ENCODE data around the gene ZXDC.
A peak's percentile ranks its signal among the peaks of the same experiment; 100 is the strongest.

The ZXDC gene

DNA sequence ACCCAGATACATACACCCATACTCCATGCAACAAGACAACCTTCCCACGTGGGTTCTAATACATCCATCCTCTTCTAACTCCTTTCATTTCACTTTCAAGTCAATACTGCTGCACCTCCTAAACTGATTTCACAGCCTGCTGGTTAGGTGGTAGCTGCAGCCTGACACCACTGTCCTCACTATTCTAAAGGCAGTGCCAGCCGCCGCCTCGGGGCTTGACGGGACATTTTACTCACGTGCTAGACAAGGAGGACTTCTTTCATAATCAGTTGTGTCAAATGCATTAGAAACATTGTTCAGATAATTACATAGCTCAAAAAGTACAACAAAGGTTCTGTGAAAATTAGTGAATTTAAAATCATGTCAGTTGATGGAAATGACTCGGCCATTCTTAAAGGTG, 35.6 kb upstream of the ZXDC start:
- DNase-seq: no peak

DNA sequence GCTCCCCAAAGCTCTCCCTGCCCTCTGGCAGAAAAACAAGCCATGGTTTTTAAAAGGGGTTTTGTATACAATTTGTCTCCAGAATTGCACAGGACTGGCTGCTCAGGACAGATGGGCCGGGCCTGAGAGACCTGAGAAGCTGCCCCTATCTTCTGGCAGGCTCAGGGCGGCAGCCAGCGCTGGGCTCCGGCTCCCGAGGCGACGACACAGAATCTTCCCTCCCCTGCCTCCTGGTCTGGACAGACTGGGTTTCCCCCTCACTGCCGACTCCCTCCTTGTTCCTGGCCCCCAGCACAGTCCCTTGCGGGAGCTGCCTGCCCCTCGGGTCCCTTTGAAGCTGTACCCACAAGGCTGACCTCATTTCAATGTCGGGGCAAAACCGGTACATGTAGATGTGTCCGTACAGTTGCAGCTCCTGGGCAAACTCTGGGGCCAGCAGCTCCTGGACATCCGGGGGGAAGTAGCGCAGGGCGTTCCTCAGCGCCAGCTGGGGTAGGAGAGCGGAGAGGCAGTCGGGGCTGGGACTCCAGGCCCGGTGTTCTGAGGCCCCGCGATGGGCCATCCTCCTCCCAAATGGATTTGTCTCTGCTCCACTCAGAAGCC, 34.7 kb upstream of the ZXDC start:
- DNase-seq: peak; percentile 9

DNA sequence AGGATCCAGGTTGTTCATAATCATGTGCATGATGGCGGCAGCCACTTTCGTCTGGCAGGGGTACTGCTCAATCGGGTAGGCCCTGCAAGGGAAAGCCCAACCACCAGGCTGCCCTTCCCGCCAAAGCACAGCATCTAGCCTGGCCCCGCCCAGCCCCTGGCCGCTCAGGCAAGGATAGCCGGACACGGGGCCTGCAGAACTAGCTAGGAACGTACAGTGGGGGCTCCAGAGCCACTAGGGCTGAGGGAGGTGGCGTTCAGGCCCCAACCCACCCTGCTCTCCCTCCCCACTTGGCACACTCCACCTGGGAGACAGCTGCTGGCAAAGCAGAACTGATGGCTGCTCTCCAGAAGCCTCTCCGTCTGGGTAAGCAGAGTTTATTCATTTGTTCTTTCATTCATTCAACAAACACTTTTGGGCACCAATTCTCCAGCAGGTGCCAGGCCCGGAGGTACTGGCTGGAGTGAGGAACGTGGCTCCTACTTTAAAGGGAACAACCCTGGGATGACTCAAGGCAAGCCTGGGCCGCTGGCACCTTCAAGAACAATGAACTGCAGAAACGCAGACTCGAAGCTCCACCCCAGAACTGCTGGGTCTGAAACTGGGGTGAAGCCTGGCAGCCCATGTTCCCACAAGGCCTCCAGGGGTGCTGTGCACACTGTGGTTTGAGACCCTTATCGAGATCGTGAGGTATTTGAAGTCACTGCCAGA, 34.1 kb upstream of the ZXDC start:
- DNase-seq: peak; percentile 13

DNA sequence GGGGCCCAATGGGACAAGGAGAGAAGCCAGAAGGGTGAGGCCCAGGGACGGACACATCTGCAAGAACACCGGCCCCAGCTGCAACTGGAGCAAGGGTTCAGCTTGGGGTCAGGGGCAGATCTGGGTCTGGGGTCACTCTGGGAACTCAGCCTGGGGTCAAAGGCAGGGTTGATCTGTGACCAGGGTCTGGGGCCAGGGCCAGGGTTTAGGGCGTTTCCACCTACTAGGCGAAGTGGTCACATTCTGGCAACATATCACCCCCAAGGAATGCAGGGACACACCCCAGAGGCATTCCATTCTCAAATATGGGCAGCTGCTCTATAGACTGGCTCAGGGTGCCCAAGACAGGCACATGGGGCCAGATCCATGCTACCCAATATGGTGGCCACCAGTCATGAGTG, 32.9 kb upstream of the ZXDC start:
- DNase-seq: no peak

DNA sequence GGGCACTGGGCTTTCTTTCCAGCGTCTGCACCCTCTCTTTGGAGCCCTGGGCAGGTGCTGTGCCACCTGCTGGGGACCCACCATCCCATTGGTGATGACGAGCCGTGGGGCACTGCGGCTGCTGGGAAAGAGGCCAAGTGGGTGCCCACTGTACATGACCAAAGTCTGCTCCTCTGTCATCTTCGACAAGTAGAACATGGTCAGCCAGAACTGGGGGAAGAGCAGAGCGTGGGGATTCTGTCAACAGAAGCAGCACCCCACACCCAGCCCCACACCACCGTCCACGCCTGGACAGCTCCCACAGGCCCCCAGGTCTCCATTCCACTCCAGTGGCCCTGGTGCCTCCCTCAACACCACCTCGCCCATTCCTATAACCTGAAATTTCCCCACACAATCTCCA, 32.2 kb upstream of the ZXDC start:
- no peak for DNase-seq

DNA sequence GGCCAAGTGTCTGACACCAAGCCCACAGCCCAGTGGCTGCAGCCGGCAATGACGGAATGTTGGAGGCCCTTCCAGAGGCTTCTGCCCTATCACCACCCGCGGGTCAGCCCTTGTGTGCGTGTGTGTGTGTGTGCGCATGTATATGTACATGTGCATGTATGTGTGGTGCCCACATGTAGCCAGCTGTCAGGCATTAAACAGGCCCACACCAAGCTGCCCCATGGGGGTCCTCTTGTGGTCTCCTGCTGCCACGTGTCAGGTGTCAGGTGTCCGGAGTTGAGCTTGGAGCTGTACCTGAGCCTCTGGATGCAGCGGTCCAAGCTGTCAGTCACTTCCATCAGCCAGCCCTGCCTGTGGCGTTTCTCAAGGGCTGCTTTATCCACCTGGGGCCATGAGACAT, 28.0 kb upstream of the ZXDC start:
- DNase-seq: no peak

DNA sequence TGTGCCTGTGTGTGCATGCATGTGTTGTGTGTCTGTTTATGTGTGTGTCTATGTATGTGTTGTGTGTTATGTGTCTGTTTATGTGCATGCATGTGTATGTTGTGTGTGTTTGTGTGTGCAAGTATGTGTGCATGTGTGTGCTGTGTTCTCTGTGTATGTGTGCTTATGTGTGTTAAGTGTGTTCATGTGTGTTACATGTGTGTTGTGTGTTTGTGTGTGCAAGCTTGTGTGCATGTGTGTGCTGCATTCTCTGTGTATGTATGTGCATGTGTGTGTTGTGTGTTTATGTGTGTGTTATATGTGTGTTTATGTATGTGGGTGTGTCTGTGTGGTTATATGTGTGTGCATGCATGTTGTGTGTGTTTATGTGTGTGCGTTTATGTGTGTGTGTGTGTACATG, 27.0 kb upstream of the ZXDC start:
- DNase-seq: no peak

DNA sequence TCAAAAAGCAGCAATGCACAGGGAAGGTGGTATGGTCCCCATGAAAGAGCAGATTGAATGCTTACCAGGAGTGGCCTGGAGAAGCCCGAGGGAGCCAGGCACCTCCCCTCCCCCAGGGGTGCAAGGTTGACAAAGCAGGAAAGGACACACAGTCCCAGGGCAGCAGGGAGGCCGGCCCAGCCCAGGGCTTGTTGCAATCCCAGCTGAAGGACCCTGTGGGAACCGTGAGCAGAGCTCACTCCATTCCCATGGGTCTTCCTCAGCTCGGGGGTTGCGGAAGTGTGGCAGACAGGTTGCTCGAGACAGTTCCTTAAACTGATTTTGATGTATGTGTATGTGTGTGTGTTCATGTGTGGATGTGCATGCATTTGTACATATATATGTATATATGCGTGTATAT, 26.0 kb upstream of the ZXDC start:
- no peak for DNase-seq

DNA sequence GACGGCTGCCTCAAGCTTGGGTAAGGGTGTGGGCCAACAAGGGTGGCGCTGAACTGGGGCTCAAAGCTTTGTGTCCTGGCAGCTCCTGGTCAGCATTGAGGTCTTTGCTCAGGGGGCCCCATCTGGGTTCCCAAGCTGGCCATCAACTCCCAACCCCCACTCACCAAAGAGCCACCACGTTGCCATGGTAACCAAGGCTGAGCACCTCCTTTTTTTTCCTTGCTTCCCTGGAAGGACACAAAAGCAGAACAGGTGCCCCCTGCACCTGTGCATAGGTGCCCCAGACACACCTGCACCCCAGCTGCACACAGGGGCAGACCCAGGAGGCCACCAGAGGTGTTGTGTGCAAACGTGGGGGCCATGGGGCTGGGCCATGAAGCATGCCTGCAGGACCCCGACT, 25.4 kb upstream of the ZXDC start:
- no peak for DNase-seq

DNA sequence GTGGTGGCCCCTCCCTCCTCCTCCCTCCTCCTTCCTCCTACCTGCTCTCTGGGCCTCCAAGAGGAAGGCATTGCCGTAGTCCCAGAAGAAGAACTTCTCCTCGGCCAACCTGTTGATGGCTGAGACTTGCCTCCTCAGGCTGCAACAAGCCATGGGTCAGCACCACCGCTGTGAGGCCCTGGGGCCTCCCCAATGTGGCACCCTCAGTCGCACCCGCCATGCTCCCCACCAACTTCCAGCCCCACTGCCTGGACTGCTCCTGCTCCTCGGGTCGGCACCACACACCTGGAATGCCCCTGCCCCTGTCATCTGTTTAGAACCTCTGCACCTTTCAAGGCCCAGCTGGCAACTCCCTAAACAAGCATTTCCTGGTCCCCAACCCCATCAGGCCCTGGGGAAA, 24.3 kb upstream of the ZXDC start:
- no peak for DNase-seq

DNA sequence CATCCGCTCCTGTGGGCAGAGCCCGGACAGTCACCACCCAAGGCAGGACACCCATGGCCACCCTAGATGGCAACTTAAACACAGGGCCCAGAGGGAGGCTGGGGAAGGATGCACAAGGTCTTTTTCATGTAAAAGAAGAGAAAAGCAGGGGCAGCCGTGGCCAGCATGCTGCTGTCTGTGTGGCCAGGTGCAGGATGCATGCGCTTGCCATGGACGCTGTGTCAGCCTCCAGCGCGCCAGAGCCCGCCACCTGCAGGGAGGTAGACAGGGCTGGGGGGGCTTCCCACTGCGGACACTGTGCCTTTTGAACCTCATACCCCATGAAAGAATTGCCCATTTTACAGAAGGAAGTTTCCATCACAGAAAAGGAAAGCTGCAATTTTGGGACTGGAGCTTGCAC, 23.7 kb upstream of the ZXDC start:
- no peak for DNase-seq

DNA sequence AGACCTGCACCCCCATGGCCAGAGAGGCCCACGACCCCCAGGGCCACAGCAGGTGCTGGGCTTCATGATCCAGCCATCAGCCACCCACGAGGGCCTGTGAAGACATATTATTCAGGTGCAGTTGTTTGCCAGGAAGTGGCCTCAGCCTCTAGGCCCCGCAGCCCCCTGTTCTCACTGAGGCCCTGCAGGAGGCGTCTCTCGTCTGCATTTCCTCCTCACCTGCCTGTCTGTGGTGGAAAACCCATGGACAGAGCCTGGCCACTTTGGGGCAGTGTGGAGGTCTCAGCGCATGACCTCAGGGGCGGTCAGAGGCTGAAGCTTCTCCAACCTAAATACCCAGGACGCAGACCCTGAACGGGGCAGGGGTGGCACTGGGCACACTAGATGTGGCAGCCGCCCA, 23.2 kb upstream of the ZXDC start:
- no peak for DNase-seq

DNA sequence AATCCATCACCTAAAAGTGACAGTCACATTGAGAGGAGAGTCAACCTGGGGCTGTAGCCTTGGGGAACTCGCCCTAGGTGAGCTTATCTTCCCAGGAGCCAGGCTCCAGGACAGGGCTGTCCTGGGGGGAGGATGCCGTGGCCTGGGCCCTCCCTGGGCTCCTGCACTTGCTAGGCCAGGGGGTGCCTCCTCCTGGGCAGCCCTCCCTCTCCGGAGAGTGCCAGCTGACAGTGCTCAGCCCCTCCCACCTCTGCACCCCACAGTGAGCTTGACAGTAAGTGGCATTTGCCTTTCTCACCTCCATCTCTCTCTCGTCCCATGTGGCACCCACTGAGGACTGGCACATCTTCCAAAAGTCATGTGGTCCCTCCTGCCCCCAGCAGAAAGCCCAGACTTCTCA, 22.8 kb upstream of the ZXDC start:
- no peak for DNase-seq

DNA sequence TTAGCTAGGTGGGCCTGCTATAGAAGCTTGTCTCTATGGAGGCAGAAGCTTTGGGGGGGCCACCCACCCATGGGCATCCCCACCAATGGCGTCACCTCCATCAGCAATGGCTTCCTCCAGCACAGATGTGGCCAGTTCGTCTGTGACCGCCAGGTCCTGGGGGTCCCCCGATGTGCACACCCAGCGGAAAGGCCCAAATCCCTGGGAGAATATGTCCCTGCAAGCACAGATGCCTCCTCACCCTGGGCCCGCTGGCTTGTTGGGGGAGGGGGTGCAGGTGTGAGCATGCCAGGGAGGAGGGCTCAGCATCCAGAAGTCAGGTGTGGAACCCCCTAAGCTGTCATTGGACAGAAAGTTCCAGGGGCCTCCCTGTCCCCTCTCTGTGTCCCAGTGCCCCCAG, 22.3 kb upstream of the ZXDC start:
- DNase-seq: no peak

DNA sequence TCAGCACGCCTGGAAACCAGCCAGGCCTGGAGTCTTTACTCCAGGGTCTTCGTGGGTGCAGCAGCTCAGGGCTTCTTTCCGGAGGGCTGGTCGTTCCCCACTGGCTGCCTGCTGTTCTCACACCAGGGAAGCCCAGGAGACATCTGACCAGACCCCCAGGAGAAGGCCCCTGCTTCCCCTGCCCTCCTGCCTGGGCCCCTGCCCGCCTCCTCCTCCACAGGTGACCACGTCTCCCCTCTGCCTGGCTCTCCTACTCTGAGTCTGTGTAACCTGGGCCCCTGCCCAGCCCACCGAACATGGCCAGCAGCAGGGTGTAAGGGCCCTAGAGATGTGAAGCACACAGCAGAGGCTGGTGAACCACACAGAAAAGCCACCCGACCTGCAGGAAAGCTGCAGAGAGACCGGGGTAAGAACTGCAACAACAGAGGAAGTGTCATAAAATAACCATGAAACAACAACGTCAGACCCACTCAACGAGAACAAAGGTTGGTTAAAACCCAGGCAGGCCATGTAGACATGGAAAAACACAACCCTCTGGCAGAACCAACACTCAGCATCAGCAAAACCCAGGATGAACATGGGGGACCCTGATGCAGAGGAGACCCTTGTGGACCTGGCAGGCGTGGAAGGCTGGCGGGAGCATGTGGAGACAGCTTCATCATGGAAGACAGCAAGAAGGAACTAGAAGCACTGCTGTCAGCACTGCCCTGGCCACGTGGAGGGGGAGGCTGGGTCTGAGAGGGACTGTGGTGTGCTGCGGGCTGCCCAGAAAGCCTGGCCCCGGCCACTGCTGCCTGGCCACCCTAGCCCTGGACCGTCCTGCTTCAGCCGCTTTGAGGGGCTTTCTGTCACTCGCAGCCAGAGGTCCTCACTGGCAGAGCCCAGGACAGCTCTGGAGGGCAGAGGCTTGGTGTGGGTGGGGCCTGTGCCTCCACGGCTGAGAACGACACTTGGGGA, 21.5 kb upstream of the ZXDC start:
- no peak for DNase-seq

DNA sequence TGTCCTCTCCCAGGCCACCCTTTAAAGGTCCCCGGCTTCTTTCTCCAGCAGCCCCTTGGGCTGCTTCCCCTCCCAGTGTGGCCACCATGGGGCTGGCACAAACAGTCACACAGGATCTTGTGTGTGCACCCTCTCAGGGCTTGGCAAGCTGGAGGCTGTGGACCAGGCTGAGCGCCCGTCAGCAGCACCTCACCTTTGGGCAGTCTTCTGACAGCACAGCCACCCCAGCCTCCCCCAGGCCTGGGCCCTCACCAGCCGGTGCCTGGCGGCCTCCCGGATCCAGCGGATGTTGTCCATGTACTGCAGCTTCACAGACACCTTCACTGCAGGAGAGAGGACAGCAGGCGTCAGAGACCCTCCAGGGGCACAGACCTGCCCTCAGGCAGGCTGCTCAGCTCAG, 20.1 kb upstream of the ZXDC start:
- no peak for DNase-seq

DNA sequence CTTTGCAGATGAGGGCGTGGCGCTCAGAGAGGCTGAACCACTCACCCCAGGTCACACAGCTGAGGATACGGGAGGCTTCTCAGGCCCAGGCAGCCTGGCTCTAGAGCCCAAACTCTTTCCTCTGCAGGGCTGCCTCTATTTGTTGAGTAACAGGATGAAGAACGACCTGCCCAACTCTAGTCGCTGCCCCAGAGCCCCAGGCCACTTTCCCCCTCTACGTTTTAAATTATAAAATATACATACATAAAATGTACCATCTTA, 19.2 kb upstream of the ZXDC start:
- no peak for DNase-seq

DNA sequence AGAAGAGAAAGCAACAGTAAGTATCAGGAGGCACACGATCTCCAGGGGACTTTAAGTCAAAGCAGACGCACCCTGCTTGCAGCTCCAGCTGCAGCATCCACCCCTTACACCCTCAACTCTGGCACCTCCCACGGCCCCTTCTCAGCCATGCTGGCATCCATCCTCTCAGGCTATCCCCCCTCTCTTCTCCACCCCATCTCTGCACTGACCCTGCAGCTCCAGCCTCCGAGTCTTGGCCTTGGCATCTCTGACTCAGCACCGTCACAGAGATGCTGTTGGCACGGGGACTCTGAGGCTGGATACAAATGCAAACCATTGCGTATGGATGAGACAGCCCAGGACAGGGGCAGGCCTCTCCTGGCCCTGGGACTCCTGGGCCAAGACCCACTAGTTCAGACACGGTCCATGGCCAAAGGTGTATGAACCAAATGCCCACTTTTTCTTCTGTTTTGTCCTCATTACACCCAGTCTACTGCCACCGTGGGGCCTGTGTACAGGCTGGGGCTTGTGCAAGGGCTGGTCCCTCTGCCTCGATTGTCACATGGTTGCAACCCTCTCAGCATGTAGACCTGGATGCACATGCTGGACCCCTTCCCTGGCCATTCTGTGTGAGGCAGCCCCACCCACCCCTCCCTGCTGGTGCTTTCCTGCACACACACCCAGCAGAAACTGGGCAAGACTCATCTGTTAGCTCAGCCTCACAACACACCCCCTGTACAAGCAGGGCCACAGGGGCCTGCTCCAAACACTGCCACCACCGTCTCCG, 18.7 kb upstream of the ZXDC start:
- no peak for DNase-seq

DNA sequence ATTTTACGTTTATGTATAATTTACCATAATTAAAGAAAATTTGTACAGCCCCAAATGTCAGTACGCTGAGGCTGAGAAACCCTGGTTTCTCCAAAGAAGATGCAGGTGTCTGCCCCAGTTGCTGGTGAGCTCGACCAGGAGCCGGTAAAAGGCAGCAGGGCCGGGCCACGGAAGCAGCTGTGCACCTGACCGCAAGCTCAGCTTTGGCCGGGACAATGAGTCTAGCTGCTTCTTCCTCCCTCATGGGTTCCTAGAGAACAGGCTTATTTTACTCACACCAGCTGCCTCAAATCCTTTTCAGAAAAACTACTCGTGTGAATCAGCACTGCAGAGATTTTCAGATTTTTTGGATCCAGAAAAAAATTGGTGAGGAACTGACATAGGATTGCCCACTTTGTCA, 18.0 kb upstream of the ZXDC start:
- DNase-seq: no peak

DNA sequence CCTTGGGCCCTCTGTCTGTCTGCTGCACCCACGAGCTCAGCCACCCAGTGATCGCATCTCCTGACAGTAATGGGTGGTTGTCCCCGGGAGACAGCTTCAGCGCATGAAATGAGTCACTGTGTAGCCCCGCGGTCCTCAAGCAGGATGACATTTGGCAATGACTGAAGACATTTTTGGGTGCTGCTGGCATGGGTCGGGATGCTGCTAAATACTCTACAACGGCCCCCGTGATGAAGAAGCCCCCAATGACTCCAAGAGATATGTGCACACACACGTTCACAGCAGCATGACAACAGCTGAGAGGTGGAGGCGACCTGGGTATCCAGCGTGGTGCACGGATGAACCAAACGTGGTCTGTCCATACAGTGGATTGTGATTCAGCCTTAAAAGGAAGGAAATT, 17.4 kb upstream of the ZXDC start:
- no peak for DNase-seq

DNA sequence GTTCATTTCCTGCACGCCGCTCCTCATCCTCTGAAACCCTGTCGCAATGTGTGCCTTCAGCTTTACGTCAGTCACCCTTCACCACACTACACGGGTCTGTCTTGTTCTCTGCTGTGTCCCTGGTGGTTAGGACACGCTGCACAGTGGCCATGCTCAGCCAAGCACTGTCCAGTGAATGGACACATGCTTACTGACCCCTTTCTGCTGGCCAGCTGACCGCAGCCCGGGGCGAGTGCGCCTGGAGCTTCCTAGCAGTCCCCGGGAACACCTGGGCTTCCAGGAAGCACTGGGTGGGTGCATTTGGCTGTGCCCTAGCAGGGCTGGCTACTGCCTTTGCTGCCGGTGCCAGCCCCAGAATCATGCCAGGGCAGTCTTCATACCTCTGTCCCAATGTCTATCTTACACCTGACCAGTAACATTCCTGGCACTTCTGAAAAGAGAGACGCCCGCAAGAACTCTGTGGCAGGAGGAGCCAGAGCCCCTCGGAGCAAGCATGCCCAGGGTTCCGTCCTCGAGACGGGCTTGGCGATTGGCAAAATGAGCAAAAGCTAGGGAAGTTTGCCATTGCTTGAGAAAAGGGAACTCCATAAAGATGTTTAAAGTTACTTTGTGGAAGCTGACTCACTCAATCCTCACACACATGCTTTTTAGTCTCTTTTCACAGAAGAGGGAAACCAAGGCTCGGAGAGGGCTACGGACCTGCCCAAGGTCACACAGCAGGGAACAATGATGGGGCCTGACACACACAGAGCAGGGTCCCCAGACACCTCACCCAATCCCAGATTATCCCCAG, 15.7 kb upstream of the ZXDC start:
- DNase-seq: no peak

DNA sequence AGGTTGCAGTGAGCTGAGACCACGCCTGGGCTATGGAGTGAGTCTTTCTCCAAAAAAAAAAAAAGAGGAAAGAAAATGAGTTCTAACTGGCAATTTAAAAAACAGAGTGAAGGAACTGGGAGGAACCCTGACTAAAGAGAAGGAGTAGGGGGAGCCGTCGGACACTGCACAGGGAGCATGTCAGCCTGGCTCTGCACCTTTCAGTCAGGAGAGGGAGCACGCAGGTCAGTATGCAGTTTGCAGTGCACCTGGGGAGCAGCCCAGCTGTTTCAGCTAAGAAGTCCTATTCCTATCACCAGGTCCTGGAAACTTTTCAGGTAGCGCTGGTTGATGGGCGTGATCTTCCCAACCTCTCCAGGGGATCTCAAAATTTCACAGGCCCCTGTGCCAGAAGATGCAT, 14.9 kb upstream of the ZXDC start:
- no peak for DNase-seq

Data from CD4-positive, alpha-beta T cell treated with Interleukin-15 for 1 hour (primary cell).